H1 (cell line): Measurements from ENCODE around the gene PCDHGA1. TPM values are rescaled to one million over a fixed set of nuclear protein-coding genes. Genes with fewer than 3 reads are reported as not detected.

ENCODE experiments used
- CTCF ChIA-PET: fragments of 300-600 bp; sonication (Branson Sonifier 250); formaldehyde crosslinking; loops from one replicate; lab custom pipeline; 2021; ENCODE audit not compliant: partially characterized antibody; lab: Charles Lee
- POLR2A ChIA-PET: fragments of 300-600 bp; sonication (Branson Sonifier 250); formaldehyde crosslinking; loops from one replicate; lab custom pipeline; 2021; ENCODE audit warnings: inconsistent platforms; ENCODE audit not compliant: partially characterized antibody; lab: Charles Lee
- DNase-seq, 2 experiments: peaks; one replicate each; pipeline versions ENCODE4 v3.0.0 to v3.0.0-alpha.2; 2010 to 2022; ENCODE audit warnings: low spot score in 2 of 2, low read depth in 1 of 2, mixed read lengths in 1 of 2
- FAIRE-seq: peaks from 2 replicates; lab custom pipeline; 2011; peaks lifted over from hg19 to GRCh38; lab: Jason Lieb, UNC
- H2AFZ ChIP-seq: 2 replicates; pipeline ENCODE4 v1.8.1; 2012; ENCODE audit warnings: low read length, inconsistent platforms
- H2AK5ac ChIP-seq: 2 replicates; pipeline ENCODE4 v1.6.1; 2013; ENCODE audit warnings: low read depth, low read length
- H2BK120ac ChIP-seq: replicated peaks from 2 replicates; pipeline ENCODE3; 2013; ENCODE audit warnings: low read depth, low read length, inconsistent platforms
- H2BK12ac ChIP-seq: 2 replicates; pipeline ENCODE4 v1.6.1; 2013; ENCODE audit warnings: low read depth, low read length
- H2BK15ac ChIP-seq: 2 replicates; pipeline ENCODE4 v1.6.1; 2013; ENCODE audit warnings: low read length
- H2BK20ac ChIP-seq: 2 replicates; pipeline ENCODE4 v1.6.1; 2013; ENCODE audit warnings: low read length
- H2BK5ac ChIP-seq: 2 replicates; pipeline ENCODE4 v1.6.1; 2013; ENCODE audit warnings: low read depth, low read length
- H3K14ac ChIP-seq: 2 replicates; pipeline ENCODE4 v1.6.1; 2013; ENCODE audit warnings: inconsistent platforms; ENCODE audit not compliant: insufficient read length
- H3K18ac ChIP-seq: 2 replicates; pipeline ENCODE4 v1.6.1; 2013; ENCODE audit warnings: low read length; ENCODE audit errors: extremely low read depth
- H3K23ac ChIP-seq: 2 replicates; pipeline ENCODE4 v1.6.1; 2013; ENCODE audit warnings: inconsistent platforms; ENCODE audit not compliant: insufficient read length
- H3K23me2 ChIP-seq: 2 replicates; pipeline ENCODE4 v1.6.1; 2013; ENCODE audit warnings: low read depth, low read length
- H3K27ac ChIP-seq: 2 replicates; pipeline ENCODE4 v1.6.1; 2011; ENCODE audit warnings: low read depth, low read length, inconsistent platforms
- H3K27me3 ChIP-seq, 4 experiments: replicated peaks in 1 of 4; 1 replicate in 1 of 4; 2 replicates in 3 of 4; pipeline versions ENCODE4 v1.6.1 to v1.8.1; 2011 to 2013; ENCODE audit warnings: low read length in 3 of 4, mild to moderate bottlenecking in 3 of 4, inconsistent platforms in 2 of 4, mixed read lengths in 2 of 4, moderate library complexity in 1 of 4; ENCODE audit not compliant: control insufficient read depth in 3 of 4, insufficient read depth in 3 of 4; ENCODE audit errors: extremely low read depth in 1 of 4
- H3K36me3 ChIP-seq, 4 experiments: 2 replicates each; pipeline versions ENCODE4 v1.6.1 to v1.8.1; 2011 to 2013; ENCODE audit warnings: mild to moderate bottlenecking in 4 of 4, low read length in 3 of 4, moderate library complexity in 2 of 4, control low read depth in 1 of 4, inconsistent platforms in 1 of 4; ENCODE audit not compliant: insufficient read depth in 4 of 4, control insufficient read depth in 2 of 4
- H3K4ac ChIP-seq: replicated peaks from 2 replicates; pipeline ENCODE3; 2013; ENCODE audit warnings: low read length, low read depth, mixed read lengths, inconsistent platforms; ENCODE audit not compliant: insufficient read length
- H3K4me1 ChIP-seq, 4 experiments: replicated peaks in 1 of 4; 1 replicate in 1 of 4; 2 replicates in 3 of 4; pipeline versions ENCODE4 v1.6.1 to v1.8.1; 2011 to 2013; ENCODE audit warnings: low read length in 3 of 4, inconsistent platforms in 2 of 4, mixed read lengths in 1 of 4; ENCODE audit not compliant: insufficient read depth in 4 of 4, control insufficient read depth in 3 of 4
- H3K4me2 ChIP-seq, 2 experiments: 2 replicates each; pipeline versions ENCODE4 v1.6.1 to v1.8.1; 2011 to 2013; ENCODE audit warnings: low read depth in 2 of 2, low read length in 2 of 2, control low read depth in 1 of 2, inconsistent platforms in 1 of 2, mild to moderate bottlenecking in 1 of 2; ENCODE audit not compliant: insufficient read depth in 1 of 2
- H3K4me3 ChIP-seq, 4 experiments: fragments of 200-600, 300-600 bp in 1 of 4; sonication (generic), shearing (Covaris generic), sonication (Bioruptor Twin) in 1 of 4; 2 replicates each; pipeline versions ENCODE4 v1.5.1 to v1.8.1; 2011 to 2016; ENCODE audit warnings: low read length in 4 of 4, low read depth in 3 of 4, control low read depth in 2 of 4, inconsistent platforms in 2 of 4, mild to moderate bottlenecking in 2 of 4, mixed read lengths in 1 of 4, moderate library complexity in 1 of 4; ENCODE audit not compliant: insufficient read depth in 2 of 4; ENCODE audit errors: extremely low read depth in 1 of 4
- H3K56ac ChIP-seq: replicated peaks from 2 replicates; pipeline ENCODE3; 2013; ENCODE audit warnings: low read depth, mild to moderate bottlenecking, mixed read lengths, low read length, inconsistent platforms; ENCODE audit not compliant: insufficient read length
- H3K79me1 ChIP-seq: 2 replicates; pipeline ENCODE4 v1.6.1; 2013; ENCODE audit warnings: low read depth, low read length, control low read depth
- H3K79me2 ChIP-seq, 2 experiments: 2 replicates each; pipeline versions ENCODE4 v1.6.1 to v1.8.1; 2012 to 2013; ENCODE audit warnings: low read length in 2 of 2, mild to moderate bottlenecking in 2 of 2, inconsistent platforms in 1 of 2; ENCODE audit not compliant: insufficient read depth in 2 of 2, control insufficient read depth in 1 of 2
- H3K9ac ChIP-seq, 4 experiments: replicated peaks in 1 of 4; 1 replicate in 1 of 4; 2 replicates in 3 of 4; pipeline versions ENCODE4 v1.6.1 to v1.8.1; 2011 to 2013; ENCODE audit warnings: low read depth in 3 of 4, low read length in 3 of 4, control low read depth in 2 of 4, mild to moderate bottlenecking in 2 of 4, moderate library complexity in 2 of 4, inconsistent platforms in 1 of 4; ENCODE audit errors: extremely low read depth in 1 of 4
- H3K9me3 ChIP-seq, 2 experiments: 2 replicates each; pipeline versions ENCODE4 v1.6.1 to v1.8.1; 2012 to 2013; ENCODE audit warnings: mild to moderate bottlenecking in 2 of 2, moderate library complexity in 2 of 2, control low read depth in 1 of 2, inconsistent platforms in 1 of 2, low read depth in 1 of 2, low read length in 1 of 2, mixed read lengths in 1 of 2; ENCODE audit not compliant: insufficient read depth in 2 of 2
- H4K20me1 ChIP-seq, 2 experiments: replicated peaks in 1 of 2; 2 replicates each; pipeline versions ENCODE3 to v1.8.1; 2011 to 2013; ENCODE audit warnings: inconsistent platforms in 2 of 2, low read length in 2 of 2, mild to moderate bottlenecking in 1 of 2; ENCODE audit not compliant: insufficient read depth in 2 of 2, control insufficient read depth in 1 of 2
- H4K5ac ChIP-seq: 2 replicates; pipeline ENCODE4 v1.6.1; 2013; ENCODE audit warnings: low read length, low read depth, mixed read lengths, inconsistent platforms; ENCODE audit not compliant: insufficient read length
- H4K8ac ChIP-seq: 2 replicates; pipeline ENCODE4 v1.8.0; 2013; ENCODE audit warnings: mild to moderate bottlenecking, moderate library complexity, low read length, inconsistent platforms; ENCODE audit not compliant: insufficient read depth; ENCODE audit errors: extremely low read depth
- H4K91ac ChIP-seq: replicated peaks from 2 replicates; pipeline ENCODE3; 2013; ENCODE audit warnings: low read length, mixed read lengths, inconsistent platforms; ENCODE audit not compliant: insufficient read length
- BACH1 ChIP-seq: IDR thresholded peaks from 2 replicates; pipeline ENCODE4 v1.6.1; 2012; ENCODE audit warnings: low read length, improper control_type of control experiment
- CEBPB ChIP-seq: IDR thresholded peaks from 2 replicates; pipeline ENCODE4 v1.6.1; 2012; ENCODE audit warnings: low read depth, low read length
- CREB1 ChIP-seq: IDR thresholded peaks from 2 replicates; pipeline ENCODE4 v1.6.1; 2012; ENCODE audit warnings: inconsistent platforms
- CTBP2 ChIP-seq: IDR thresholded peaks from 2 replicates; pipeline ENCODE4 v1.7.0; 2011; ENCODE audit warnings: borderline replicate concordance, mild to moderate bottlenecking, moderate library complexity, mixed read lengths, low read length; ENCODE audit not compliant: insufficient read depth, insufficient read length
- EZH2 ChIP-seq: fragments of 200-600 bp; sonication (generic); IDR thresholded peaks from 2 replicates; pipeline ENCODE4 v1.7.1; 2012; ENCODE audit warnings: low read depth, mild to moderate bottlenecking, moderate library complexity, low read length, inconsistent platforms; ENCODE audit not compliant: severe bottlenecking
- GABPA ChIP-seq: IDR thresholded peaks from 2 replicates; pipeline ENCODE4 v1.6.1; 2011; ENCODE audit warnings: mild to moderate bottlenecking, low read length, moderate library complexity, borderline replicate concordance; ENCODE audit not compliant: insufficient read depth
- HDAC2 ChIP-seq, 2 experiments: fragments of 300-600 bp in 1 of 2; sonication (generic) in 1 of 2; IDR thresholded peaks; 2 replicates each; pipeline ENCODE4 v1.6.1; 2011 to 2012; ENCODE audit warnings: low read depth in 2 of 2, low read length in 2 of 2, mild to moderate bottlenecking in 2 of 2, moderate library complexity in 2 of 2, borderline replicate concordance in 1 of 2, inconsistent platforms in 1 of 2
- MAFK ChIP-seq: IDR thresholded peaks from 2 replicates; pipeline ENCODE4 v1.6.1; 2012; ENCODE audit warnings: low read depth, mild to moderate bottlenecking, improper control_type of control experiment, low read length
- POLR2A ChIP-seq, 2 experiments: IDR thresholded peaks; 1 replicate in 1 of 2; 2 replicates in 1 of 2; pipeline ENCODE4 v1.6.1; 2011; ENCODE audit warnings: low read depth in 2 of 2, low read length in 2 of 2, mild to moderate bottlenecking in 2 of 2; ENCODE audit errors: control extremely low read depth in 1 of 2
- RFX5 ChIP-seq: IDR thresholded peaks from 2 replicates; pipeline ENCODE4 v1.6.1; 2011; ENCODE audit warnings: low read depth, low read length, improper control_type of control experiment, borderline replicate concordance
- RXRA ChIP-seq: IDR thresholded peaks from 2 replicates; pipeline ENCODE4 v1.6.1; 2011; ENCODE audit warnings: low read depth, mild to moderate bottlenecking, low read length, moderate library complexity; ENCODE audit not compliant: insufficient read depth
- SAP30 ChIP-seq: fragments of 300-600 bp; sonication (generic); IDR thresholded peaks from 2 replicates; pipeline ENCODE4 v1.7.1; 2012; ENCODE audit warnings: low read length, moderate library complexity, mild to moderate bottlenecking, inconsistent platforms; ENCODE audit not compliant: insufficient read depth, insufficient replicate concordance
- TBP ChIP-seq: IDR thresholded peaks from 2 replicates; pipeline ENCODE4 v1.6.1; 2011; ENCODE audit warnings: low read depth, low read length, improper control_type of control experiment
- TEAD4 ChIP-seq: IDR thresholded peaks from 2 replicates; pipeline ENCODE4 v1.6.1; 2012; ENCODE audit warnings: low read depth, low read length, inconsistent platforms, mixed read lengths
- WGBS, 2 experiments: shearing (Covaris generic) in 1 of 2; methylation state at CpG; one replicate each; pipeline versions ENCODE4 v1.1.6 to v1.1.7; 2013 to 2015; ENCODE audit warnings: low lambda C conversion rate in 2 of 2, mixed read lengths in 2 of 2, inconsistent platforms in 1 of 2, low coverage in 1 of 2, missing lambda C conversion rate in 1 of 2; ENCODE audit not compliant: insufficient replicate concordance in 2 of 2, insufficient coverage in 1 of 2, insufficient read length in 1 of 2; ENCODE audit errors: extremely low coverage in 1 of 2, missing lambda C conversion rate in 1 of 2; 5-methylcytosine and 5-hydroxymethylcytosine counted together
- polyA plus RNA-seq, 7 experiments: library from polyadenylated mRNA; depleted of rRNA in 3 of 7; stranded (reverse) in 5 of 7; unstranded in 2 of 7; fragments of >200 nt in 5 of 7; fragments of 200-250 nt in 2 of 7; gene quantifications; 1 replicate in 5 of 7; 2 replicates in 1 of 7; 4 replicates in 1 of 7; pipeline versions ENCODE4 v1.2.1 to v1.2.3, GENCODE V29; 2011 to 2013; ENCODE audit warnings: missing spikeins in 2 of 7, mixed read lengths in 2 of 7
- total RNA-seq: library from RNA; stranded (reverse); fragmentation: NEBNext Ultra II Directional; extraction: Animal tissue kit (Norgen Biotek cat#: 25700); gene quantifications from 2 replicates; pipeline ENCODE4 v1.2.1, GENCODE V29; 2021

Gene PCDHGA1
- total and polyA plus RNA-seq, 2 of the 8 experiments (the other 6 are each of a cell fraction or from before 2014, with no cell fraction given) = 0.57 to 0.89 TPM

GRCh38 chr5:141398608-141399007 lies 68.3 kb downstream of the PCDHGA1 start:
- no peaks in the 10 kb centered on the region for H3K23me2 ChIP-seq
- no peak overlapping the region for H3K4me2 ChIP-seq
- H4K5ac ChIP-seq = no peak overlapping the region
- POLR2A ChIA-PET = no interaction called here
- H3K27ac ChIP-seq = no peak overlapping the region
- H2AFZ ChIP-seq = no peak overlapping the region
- DNase-seq = no peak
- no peak overlapping the region for H3K14ac ChIP-seq
- no peak overlapping the region for H2BK5ac ChIP-seq
- H4K20me1 ChIP-seq = no peaks in the 10 kb centered on the region
- CTCF ChIA-PET = interaction anchor here (1.3 to 4.0 kb wide), 11 partner anchors 8 to 175 kb away, joined by 3 to 34 read pairs (median 9); partner anchors contain the start of genes PCDHB15, PCDHGA10, PCDHGA4 and PCDHGB3
- H2BK15ac ChIP-seq = no peak overlapping the region
- no peak overlapping the region for H3K4me3 ChIP-seq
- no peak overlapping the region for H3K23ac ChIP-seq
- no peak overlapping the region for H2BK20ac ChIP-seq
- peaks cover 45 to 56% of the 10 kb centered on the region in 2 experiments for H3K9me3 ChIP-seq
- H2BK120ac ChIP-seq = no peak overlapping the region
- H3K9ac ChIP-seq = no peak overlapping the region
- no peak overlapping the region for H2BK12ac ChIP-seq
- no peak overlapping the region for H4K8ac ChIP-seq
- H4K91ac ChIP-seq = no peak overlapping the region
- H3K4ac ChIP-seq = no peak overlapping the region
- H3K79me1 ChIP-seq = no peaks in the 10 kb centered on the region
- no peak overlapping the region for H3K56ac ChIP-seq
- no peak overlapping the region for H3K18ac ChIP-seq
- no peaks in the 10 kb centered on the region for H3K27me3 ChIP-seq
- no peak overlapping the region for H2AK5ac ChIP-seq
- H3K4me1 ChIP-seq = no peaks in the 10 kb centered on the region
- H3K79me2 ChIP-seq = no peaks in the 10 kb centered on the region
- no peak for FAIRE-seq
- WGBS, 2 experiments = 91% methylated on average over 15 of the region's 15 CpGs; no CpG with 5 or more reads in 1 of the 2 experiments
- peaks cover 0 to 12% (median under 1%) of the 10 kb centered on the region in 4 experiments; a peak in 2 of 8 replicates for H3K36me3 ChIP-seq
- TF ChIP-seq RXRA (no peak), HDAC2 (IDR thresholded peaks at IDR 0.05; ENCODE audit: borderline replicate concordance in 1 of 2, low read depth in 2 of 2, low read length in 2 of 2) (no peak), CEBPB (no peak), CTBP2 (no peak), RFX5 (no peak), POLR2A (IDR thresholded peaks at IDR 0.05; ENCODE audit: control extremely low read depth in 1 of 2, low read depth in 2 of 2, low read length in 2 of 2) (no peak), SAP30 (no peak), CREB1 (no peak), TBP (no peak), MAFK (no peak), TEAD4 (no peak), GABPA (no peak), EZH2 (no peak), BACH1 (no peak)
